SW 1271 (cell line): ENCODE results near the gene SLC25A46.
"Not testable (repeated sequence)": the region's sequence is repeated elsewhere in the genome, so short reads cannot be mapped to it uniquely, and the experiment has no call there.

Source experiments
- DNase-seq, 2 experiments: peaks; one replicate each; lab custom pipeline; 2025; lab: John Stamatoyannopoulos, UW

SLC25A46 gene

GRCh38 chr5:110757118-110757729 is 18.4 kb downstream of the SLC25A46 start:
- DNase-seq, result peak in 1 of 2 experiments; percentile 57

DNA sequence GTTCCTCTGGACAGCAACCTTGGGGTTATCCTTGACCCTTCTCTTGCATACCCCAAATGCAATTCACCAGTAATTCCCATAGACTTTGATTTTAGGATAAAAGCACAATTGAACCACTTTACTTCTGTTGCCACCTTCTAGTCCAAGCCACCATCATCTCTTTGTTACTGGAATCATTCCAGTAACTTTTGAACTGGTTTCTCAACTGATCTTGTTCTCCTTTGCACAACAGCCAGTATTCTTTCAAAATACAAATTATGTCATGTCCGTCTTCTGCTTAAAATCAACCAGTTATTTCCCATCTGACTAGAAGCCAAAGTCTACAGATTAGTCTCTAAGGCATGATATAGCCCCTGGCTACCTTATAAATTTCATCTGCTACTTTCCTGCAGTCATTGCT is 21.4 kb downstream of the SLC25A46 start:
- DNase-seq, result no peak

GRCh38 chr5:110768138-110768860 is 29.5 kb downstream of the SLC25A46 start:
- DNase-seq, result no peak

DNA sequence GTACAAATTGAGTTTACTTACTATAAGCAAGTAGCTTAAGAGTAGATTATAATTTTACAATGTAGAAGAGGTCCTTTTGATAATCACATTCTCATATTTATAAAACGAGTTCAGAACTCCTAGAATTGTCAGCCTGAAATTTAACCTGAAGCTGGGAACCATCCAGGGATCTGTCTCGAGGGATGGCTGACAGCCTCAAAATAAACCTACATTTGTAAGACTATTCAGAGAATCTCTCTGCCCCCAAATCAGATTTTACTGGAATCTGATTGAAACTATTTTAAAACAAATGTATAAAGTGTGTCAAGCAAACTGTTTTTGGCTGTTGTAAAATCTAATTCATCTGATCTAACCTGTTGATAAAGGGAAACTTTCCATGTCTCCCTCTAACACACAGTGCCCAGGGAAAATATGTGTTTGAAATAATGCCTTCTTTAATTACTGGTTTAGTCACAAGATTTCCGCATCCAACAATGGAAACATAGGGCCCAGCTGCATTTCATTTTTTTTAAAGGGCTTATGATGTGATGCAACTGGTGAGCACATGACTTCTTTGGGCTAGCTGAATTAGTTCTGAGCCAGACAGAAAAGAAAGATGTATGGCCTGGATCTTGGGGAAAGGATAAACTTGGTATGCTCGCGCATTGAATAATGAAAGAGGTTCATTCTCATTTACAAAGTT is 30.3 kb downstream of the SLC25A46 start:
- no peak for DNase-seq

GRCh38 chr5:110770286-110770685 is 31.5 kb downstream of the SLC25A46 start:
- DNase-seq, result no peak

- no peak for DNase-seq
Observed at GRCh38 chr5:110784901-110785300, 46.1 kb downstream of the SLC25A46 start.

DNA sequence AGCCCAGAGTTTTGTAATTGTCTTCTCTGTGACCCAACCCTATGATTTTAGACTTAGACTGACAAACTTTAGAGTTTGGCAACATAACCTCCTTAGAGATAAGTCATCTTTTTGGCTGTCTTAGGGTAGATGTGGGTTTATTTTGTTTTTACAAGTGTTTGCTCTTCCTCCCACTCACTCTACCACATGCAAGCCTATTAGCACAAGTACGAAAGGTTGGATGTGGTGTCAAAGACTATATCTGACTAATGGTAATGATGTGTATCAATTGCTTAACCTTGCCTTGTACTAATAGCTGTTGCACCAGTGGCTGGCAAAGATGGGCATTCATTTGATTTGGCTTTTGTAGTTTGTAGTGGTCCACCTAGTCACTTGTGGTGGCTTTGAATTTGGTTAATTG is 46.5 kb downstream of the SLC25A46 start:
- no peak for DNase-seq

- not testable (repeated sequence) for DNase-seq
Observed at GRCh38 chr5:110788006-110788405, 49.2 kb downstream of the SLC25A46 start.

DNA sequence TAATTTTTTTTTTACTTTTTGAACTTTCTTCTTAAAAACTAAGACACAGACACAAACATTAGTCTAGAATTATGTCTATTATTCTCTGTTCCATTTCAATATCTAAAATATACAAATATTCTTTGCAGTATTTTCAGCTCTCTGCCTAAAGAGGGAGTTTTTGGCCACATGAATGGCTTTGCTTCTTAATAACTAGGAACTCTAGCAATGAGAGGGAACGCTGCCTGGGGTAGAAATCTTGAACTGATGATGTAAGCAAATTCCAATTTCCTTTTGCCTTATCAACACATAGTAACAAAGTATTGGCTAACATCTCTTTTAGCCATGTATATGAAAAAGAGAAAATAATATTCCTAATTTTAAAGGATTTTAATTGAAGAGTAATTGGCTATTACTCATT is 51.9 kb downstream of the SLC25A46 start:
- no peak for DNase-seq

DNA sequence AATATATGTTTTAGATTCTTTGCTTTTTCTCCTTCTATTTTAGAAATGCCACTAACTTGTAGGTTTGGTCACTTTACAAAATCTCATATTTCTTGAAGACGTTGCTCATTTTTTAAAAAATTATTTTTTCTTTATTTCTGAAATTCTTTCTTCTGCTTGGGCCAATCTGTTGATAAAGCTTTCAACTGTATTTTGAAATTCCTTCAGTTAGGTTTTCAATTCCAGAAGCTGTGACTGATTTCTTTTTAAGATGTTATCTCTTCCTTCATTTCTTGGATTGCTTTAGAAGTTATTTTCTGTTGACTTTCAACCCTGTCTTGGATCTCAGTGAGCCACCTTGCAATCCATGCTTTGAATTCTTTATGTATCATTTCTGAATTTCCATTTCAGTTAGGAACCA is 64.2 kb downstream of the SLC25A46 start:
- no peak for DNase-seq

DNA sequence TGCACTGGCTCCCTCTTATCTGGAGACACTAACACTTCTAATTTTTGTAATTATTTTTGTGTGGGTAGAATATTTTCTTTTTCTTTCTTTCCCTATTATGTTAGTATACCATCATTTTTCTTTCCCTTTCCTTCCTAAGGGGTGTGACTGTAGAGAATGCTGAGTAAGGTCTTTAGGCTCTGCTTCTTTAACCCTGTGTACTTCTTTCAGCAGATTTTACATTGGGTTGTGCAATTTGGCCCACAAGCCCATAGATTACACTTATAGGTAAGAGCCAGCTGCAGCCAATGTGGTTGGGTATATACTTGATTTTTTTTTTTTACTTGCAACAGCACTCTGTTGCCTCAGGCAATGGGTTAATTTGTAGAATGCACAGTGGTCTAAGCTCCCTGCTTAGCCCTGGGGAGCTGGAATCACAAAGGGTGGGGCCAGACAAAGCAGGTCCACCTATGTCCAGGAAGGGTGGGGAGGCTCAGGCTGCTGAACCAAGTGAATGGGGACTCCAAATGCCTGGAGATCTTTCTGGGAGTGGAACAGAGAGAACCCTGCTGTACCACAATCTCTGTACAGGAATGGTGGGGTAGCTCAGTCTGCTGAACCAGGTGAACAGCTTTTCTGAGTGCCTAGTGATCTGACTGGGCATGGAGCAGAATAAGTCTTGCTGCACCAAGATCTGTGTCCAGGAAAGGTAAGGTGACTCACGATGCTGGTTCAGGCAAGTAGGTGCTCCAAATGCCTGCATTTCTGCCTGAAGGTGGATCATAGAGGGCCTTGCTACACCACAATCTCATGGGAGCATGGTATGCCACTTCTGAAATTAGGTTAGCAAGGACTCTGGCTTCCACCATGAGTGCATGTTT is 64.9 kb downstream of the SLC25A46 start:
- DNase-seq, result no peak

GRCh38 chr5:110807169-110807568 is 68.4 kb downstream of the SLC25A46 start:
- DNase-seq, result no peak

GRCh38 chr5:110809006-110809405 is 70.2 kb downstream of the SLC25A46 start:
- no peak for DNase-seq
